Stimulated activated CD4-positive, alpha-beta T cell treated with anti-CD3 and anti-CD28 coated beads, Interleukin-15, amount 100 ng/mL, for 48 hours (primary cell): ENCODE measurements around the gene PIGC.
"Not testable (repeated sequence)": the region's sequence is repeated elsewhere in the genome, so short reads cannot be mapped to it uniquely, and the experiment has no call there.

Experiments used
- DNase-seq, 2 donors: peaks; one replicate each; pipeline ENCODE4 v3.0.0-alpha.2; 2020; ENCODE audit warnings: low read depth in 2 of 2

The PIGC gene

DNA sequence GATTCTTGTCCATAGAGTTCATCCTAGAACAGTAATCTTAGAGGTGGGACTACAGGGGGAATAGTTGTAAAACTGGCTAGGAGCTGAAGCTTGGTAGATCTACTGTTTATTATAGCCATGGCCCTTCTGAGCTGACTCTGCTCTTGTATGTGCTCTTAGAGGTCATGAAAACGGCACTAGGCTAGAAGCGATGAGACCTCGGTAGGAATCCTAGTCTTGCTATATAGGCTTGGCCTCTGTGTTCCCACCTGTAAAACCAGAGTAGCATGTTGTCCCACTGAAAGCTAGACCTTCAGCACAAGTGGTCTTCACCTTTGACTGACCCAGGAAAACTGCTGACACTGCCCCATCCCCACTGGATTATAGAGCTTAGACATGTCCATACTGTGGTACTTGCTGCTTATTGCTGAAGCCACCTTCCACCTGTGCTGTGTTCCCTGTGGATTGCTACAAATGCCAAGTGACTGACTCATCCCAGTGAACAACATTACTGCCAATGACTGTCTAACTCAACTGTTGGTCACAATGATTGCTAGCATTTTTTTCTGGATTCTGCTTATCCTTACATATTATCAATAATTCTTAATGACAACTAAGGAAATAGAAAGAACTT is 23.0 kb upstream of the PIGC start:
- DNase-seq = no peak

DNA sequence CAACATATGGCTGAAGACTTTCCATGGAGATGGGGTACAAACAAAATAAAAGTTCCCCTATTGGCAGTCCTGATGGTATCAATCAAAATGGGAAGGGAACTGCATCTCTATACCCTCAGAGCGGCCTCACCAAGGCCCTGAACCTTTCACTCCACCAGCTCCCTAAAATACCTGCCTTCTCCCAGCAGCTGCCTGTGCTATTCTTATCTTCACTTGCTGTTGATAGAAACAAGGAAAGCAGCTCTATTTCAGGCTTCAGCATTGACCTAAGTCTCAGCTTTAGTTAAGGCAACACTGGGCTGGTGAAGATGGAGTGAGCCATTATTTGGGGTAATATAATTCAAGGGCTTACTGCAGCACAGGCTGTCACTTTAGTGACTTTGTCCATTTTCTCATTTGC is 21.7 kb upstream of the PIGC start:
- DNase-seq = no peak

DNA sequence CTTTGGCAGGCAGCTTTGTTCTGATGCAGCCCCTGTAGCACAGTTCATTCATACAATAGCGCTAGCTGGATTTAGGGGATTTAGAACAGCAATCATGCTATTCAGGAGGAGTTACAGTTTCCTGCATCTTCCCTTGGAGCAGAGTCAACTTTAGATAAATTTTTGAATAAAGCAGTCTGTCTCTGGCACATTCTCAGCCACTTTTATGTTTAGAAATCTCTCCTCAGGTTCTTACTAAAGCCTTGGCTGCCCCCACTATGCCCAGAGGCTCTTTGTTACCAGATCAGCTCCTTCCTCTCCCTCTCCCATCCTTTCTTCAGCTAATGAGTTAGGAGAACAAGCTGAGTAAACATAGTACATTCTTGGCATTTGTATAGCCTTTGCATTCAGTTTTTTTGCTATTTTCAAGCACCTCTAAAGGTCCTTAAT is 17.0 kb upstream of the PIGC start:
- no peak for DNase-seq

DNA sequence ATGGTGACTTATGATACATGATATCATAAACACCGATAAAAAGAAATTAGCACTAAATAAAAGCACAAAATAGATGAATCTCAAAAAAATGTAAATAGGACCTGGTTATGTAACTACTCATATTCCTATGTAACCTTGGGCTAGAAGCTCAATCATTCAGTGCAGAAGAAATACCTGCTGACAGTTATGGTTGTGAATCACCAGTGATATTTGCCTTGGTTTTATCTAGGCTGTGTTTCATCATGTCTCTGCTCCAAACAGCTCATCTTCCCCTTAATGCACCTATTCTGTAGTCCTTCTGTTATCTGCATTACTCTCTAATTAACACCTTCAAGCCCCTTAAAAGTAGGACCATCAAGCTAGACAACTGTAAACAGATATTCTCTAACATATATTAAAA is 16.3 kb upstream of the PIGC start:
- no peak for DNase-seq

DNA sequence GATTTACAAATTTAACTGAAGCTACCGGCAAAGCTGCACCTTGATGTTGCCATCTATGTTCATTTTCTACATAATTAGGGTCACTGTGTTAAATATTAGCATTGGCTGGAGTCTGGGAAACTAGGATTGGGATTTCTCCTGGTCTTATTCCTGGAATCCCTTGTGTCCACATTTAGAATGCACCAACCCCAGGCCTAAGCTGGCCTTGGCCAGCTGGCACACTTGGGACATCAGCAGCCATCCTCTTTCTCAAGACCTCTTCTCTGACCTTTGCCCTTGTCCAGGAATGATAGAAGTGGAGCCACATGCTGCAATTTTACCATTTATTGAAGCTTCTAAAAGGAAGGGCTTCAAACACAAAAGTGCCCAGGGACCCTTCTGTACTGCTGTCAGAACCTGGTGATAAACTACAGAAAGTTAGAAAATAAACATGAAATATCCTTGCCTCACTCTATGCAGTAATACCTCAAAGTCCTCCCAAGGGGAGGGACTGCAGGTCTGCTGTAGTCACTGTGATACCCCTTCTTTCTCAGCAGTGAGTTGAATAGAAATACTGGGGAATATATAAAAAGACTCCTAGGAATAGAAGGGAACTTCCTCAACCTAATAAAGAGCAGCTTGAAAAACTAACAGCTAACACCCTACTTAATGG is 13.7 kb upstream of the PIGC start:
- no peak for DNase-seq

DNA sequence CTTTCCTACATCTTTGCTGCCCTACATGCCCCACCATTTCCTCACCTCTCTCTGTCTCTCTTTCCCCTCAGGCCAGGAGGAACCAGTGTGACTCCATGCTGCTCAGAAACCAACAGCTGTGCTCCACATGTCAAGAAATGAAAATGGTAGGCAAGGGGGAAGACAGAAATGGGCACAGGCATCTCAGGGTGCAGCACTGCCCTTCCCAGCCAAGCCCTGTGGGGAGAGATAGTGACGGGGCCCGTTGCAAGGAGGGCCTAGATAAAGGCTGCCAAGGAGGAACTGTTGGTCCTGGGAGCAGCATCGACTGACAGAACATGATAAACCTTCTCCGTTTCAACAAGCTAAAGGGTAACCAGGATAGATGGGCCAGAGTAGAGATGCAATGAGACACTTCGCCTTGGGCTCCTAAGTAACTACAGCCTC is 12.5 kb upstream of the PIGC start:
- no peak for DNase-seq

DNA sequence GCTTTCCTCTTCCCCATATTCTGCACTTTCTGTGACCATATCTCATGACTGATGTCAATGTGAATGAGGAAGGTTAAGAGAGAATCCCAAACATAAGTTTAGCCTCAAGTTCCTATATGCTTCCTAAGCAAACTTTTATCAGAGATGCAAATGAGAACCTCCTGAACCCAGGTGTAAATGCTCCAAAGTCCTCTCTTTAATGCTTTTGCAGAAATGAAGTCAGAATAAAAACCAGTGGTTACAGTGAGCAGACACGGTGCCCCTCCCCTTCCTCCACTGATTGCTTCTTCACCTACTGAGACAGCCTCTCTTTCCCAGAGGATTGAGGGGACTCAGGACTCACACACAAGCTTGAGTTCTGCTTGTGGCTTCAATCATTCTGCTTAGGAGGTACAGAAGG is 11.6 kb upstream of the PIGC start:
- no peak for DNase-seq

DNA sequence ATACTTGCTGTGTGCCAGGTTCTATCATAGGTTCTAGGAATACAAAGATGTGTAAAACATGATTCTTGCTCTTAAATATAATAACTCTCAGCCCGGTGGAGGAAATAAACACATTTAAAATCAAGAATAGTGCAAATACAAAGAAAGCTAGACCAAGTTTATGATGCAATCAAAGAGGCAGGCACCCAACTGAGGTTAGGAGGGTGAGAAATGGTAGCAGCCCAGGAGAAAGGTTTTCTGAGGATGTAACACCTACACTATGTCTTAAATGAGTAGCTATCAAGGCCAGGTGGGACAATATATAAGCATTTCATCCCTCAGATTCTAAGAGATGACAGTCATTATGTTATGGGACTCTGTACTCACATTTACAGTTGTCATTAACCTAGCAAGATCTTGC is 9.7 kb upstream of the PIGC start:
- DNase-seq = no peak

DNA sequence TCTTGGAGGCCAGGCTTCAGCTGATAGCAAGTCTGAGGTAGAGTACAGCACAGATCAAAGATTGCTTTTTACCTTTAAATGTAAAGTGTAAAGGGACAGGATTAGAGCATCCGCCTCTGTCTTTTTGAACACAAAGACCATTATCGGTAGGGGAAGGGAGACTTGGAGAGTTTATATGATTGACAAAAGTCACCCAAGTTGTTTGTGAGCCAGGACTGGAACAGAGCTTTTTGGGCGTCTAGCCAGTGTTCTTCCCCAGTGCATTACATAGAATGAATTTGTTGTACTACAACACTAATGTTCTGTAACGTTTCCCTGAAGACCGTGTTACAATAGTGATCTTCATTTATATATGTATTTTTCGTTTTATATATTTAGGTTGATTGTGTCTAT is 9.3 kb upstream of the PIGC start:
- no peak for DNase-seq

DNA sequence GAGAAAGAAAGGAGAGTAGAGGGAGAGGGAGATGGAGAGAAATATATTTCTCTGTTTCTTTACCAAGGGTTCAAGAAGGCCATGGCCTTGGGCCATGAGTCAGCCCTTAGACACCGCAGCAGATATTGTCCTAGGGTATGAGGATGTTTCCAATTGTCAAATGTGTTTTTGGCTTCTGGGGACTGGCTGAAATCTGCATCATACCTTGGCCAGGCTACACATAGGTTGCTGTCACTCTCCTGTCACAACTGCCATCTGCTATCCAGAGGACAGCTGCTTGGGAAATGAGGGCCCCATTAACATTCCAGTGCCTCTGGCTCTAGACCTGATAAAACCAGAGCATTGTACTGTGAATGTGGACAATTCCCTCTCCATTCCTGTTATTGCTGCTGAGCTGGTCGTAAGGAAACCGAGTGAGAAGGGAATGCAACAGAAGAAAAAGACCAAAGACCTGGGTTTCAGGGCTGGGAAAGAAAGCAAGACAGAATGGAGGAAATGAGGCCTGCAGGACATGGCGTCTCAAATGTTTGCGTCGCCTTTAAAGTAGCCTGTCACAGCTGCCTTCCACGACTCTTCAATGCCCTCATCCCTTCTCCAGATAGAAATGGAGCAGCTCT is 8.8 kb upstream of the PIGC start:
- no peak for DNase-seq

DNA sequence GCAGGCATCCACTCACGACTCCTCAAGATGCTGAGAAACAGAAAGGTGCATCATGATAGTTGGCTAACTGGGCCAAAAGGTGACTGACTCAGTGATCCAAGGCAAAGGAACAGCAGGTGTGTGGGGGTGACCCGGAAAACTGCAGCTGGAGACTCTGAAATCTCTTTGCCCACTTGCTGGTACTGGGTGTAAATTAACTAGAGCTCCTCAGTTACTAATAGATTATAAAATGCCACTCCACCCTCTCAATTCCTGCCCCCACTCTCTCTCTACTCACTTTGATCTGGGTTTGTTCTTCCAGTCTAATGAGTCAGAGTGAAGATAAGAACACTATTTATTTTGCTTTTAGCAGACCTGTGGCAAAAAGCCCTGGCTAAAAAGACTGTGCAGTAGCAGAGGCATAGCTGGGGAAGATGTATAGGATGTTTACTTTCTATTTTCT is 7.2 kb upstream of the PIGC start:
- no peak for DNase-seq

DNA sequence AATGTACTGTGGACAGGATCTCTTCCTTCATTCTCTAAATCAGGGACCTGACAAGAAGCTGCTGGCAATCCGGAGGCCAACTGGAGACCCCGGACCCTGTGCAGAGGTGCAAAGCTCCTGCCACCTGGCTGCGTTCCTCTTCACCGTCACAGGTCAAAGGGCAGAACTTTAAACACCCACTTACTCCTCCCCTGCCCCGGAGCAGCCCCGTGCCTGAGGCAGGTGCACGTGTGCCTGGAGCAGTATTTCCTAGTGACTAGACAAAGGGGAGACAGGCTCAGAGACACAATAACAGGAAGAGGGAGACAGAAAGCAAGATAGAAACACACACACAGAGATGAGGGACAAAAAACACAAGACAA is 6.6 kb upstream of the PIGC start:
- DNase-seq = no peak

DNA sequence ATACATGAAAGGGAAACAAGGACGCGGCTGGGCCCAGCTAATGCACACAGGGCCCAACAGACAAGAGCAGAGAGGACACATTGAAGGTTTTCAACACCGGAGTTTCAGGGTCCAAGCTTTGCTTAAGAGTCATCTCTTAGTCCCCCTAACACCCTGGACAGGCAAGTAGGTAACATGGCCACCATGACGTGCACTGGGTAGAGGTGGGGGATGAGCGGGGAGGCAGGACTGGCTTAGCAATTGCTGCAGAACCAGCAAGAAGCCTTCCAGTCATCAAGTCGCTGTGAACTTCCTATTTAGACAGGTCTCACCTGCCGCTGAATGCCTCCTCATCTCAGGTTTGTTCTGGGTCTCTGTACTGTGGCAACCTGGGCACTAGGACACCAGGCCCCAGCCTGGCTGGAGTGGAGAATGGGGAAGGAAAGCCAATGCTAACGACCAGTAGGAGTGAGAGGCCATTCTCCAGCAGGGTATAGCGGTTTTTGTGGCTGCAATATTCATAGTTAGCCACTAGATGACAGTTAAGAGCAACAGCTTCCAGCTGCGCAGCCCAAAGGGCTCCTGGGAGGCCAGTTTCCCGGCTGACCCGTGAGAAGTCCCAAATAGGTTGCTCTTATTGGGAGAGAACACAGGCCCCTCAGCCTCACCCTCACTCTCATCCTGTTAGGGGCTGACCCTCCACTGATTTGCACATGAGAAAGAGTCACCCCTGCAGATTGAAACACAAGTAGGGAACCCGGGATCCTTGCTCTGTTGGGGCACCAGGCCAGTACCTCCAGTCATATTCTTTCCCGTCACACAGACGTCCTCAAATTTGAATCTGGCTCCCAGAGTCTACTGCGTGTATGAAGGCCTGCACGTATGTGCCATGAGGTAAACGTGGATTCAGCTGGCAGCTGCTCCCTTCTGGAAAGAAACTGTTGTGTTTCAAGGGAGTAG is 6.0 kb upstream of the PIGC start:
- DNase-seq = no peak

DNA sequence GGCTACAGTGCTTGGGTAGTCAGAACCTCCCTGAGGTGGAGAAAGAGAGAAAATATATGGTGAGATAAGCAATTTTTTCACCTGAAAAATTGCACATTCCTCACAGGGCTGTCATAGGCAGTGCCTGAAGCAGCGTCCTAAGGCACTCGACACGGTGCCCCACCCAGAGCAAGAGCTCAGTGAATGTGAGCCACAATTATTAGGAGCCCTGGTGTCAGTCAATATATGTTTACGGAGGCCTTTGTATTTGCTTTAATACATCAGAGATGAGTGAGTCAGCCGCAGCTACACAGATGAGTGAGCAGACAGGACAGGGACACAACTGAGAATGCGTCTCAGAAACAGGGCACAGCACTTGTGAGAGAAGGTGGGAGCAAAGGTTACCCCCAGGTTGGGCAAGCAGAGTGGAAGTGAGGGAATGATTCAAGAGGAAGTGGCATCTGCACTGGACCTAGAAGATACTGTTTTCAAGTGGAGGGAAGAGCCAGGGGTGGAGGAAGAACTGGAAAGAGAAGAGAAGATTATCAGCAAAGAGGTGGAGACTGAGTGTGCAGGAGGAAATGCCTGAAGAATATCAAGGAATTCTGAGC is 5.2 kb upstream of the PIGC start:
- DNase-seq = no peak

DNA sequence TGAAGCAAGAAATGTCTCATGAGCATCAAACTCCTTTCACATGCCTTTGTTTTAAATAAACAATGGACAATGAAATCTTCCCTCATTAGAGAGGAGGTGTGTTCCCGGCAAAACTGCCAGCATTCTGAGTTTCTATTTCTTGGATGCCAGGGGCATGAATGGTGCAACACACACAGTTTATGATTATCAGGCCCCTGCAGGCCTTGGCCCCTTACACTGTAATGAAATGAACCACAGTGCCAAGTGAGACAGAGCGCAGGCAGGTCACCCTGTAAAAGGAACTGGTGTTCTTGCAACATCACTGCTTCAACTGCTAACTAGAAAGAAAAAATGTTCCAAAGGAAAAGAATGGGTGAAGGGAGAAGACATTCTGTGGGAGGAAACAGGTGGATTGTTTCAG is 3.8 kb upstream of the PIGC start:
- DNase-seq = no peak

DNA sequence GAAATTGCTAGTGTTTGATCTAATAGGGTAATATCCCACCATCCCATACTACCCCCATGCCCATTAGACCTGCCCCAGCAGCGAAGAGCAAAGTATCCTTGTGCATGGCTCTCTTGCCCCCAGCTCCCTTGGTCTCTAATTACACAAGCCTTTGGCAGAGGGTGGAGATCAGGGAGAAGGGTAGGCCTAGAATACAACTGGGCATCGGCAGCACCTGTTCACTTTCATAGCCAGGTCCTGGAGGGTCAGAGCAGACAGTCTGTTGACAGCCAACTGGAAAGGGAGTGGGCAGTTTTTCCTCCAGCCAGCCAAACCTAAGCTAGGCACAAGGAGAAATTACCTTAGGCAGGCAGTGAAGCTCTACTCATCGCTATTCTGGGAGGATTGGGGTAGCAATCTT is 2.7 kb upstream of the PIGC start:
- DNase-seq = no peak

DNA sequence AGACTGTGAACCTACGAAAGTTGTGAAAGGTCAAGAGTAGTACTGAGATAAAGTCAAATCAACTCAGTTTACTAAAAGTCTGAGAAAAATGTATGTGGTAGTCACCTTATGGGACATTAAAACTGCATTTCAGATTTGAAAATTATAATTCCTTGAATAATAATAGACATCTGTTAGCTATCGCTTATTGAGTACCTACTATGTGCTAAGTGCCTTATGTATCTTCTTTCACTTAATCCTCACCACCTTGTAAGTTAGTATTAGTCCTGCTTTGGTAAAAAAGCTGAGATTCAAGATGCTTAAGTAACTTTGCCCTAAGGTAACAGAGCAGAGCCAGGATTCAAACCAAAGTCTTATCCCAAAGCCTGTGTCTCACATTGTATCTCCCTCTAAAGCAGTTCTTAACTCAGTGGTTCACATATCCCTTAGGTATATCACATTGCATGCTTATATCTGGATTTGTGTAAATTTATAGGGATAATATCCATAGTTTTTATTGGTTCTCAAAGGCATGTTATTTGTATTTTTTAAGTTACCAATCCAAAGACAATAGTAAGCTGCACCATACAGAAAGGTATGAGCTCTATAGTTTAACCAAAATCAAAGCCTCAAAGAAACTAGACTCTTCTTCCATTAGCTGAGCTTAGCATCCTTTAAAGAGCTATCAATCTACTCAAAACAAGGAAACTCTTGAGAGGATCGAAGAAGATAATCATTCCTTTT is 865 bp downstream of the PIGC start:
- DNase-seq = no peak

DNA sequence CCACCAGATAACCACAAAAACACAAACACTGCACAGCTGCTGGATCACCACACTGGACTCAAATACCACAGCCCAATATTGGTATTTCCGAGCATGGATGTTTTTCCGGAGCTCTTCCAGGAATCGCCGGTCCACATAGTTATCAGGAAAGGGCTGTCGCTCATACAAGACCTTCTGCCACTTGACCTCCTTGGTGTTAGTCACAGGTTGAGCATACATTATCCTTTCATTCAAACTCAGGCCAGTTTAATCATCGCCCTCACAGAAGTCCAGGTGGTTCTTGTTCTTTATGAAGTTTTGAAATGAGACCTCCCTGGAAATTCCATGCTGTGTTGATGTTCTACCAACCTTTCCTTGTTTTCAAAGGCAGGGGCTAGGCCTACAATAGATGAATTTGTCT is 1.5 kb downstream of the PIGC start:
- DNase-seq = no peak

DNA sequence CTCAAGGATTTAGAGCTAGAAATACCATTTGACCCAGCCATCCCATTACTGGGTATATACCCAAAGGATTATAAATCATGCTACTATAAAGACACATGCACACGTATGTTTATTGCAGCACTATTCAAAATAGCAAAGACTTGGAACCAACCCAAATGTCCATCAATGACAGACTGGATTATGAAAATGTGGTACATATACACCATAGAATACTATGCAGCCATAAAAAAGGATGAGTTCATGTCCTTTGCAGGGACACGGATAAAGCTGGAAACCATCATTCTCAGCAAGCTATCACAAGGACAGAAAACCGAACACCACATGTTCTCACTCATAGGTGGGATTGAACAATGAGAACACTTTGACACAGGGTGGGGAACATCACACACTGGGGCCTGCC is 6.7 kb downstream of the PIGC start:
- DNase-seq = not testable (repeated sequence)

DNA sequence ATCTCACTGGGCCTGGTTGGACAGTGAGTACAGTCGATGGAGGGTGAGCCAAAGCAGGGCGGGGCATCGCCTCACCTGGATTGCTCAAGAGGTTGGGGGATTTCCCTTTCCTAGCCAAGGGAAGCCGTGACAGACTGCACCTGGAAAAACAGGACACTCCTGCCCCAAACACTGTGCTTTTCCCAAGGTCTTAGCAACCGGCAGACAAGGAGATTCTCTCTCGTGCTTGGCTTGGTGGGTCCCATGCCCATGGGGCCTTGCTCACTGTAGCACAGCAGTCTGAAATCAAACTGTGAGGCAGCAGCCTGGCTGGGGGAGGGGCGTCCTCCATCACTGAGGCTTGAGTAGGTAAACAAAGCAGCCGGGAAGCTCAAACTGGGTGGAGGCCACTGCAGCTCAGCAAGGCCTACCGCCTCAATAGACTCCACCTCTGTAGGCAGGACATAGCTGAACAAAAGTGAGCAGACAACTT is 12.1 kb downstream of the PIGC start:
- DNase-seq = no peak

DNA sequence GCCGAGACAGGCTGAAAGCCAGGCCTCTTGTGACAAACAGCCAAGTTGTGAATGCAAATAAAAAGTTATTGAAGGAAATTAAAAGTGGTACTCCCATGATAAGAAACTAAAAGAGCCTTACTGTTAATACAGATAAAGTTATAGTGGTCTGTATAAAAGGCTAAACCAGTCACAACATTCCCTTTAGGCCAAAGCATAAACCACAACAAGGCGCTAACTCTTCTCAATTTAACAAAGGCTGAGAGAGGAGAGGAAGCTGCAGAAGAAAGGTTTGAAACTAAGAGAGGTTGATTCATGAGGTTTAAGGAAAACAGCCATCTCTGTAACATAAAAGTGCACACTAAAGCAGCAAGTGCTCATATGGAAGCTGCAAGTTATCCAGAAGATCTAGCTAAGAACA is 12.7 kb downstream of the PIGC start:
- DNase-seq = no peak
